Smooth muscle cell (in vitro differentiated cells): Measurements from ENCODE around the gene TRRAP. TPM values are rescaled to one million over a fixed set of nuclear protein-coding genes. Genes with fewer than 3 reads are reported as not detected.

Experiments used
- DNase-seq: peaks from one replicate; lab custom pipeline; 2025; ENCODE audit not compliant: unreplicated experiment; lab: John Stamatoyannopoulos, UW
- H2AFZ ChIP-seq: fragments of 200-600 bp; sonication (generic); 2 replicates; pipeline ENCODE4 v1.6.0; 2016; ENCODE audit warnings: antibody characterized with exemption, low read depth, mild to moderate bottlenecking
- H3F3A ChIP-seq: fragments of 200-600 bp; sonication (generic); 2 replicates; pipeline ENCODE4 v1.6.0; 2017; ENCODE audit warnings: antibody characterized with exemption, low read depth
- H3K27ac ChIP-seq: fragments of 200-600 bp; sonication (generic); 2 replicates; pipeline ENCODE4 v1.5.1; 2016; ENCODE audit warnings: low read depth, mild to moderate bottlenecking
- H3K27me3 ChIP-seq: fragments of 200-600 bp; sonication (generic); 2 replicates; pipeline ENCODE4 v1.6.1; 2016; ENCODE audit warnings: low read depth, mild to moderate bottlenecking
- H3K36me3 ChIP-seq: fragments of 200-600 bp; sonication (generic); 2 replicates; pipeline ENCODE4 v1.5.1; 2016; ENCODE audit warnings: low read depth
- H3K4me1 ChIP-seq: fragments of 200-600 bp; sonication (generic); 2 replicates; pipeline ENCODE4 v1.5.1; 2016; ENCODE audit warnings: low read depth
- H3K4me2 ChIP-seq: fragments of 200-600 bp; sonication (generic); 2 replicates; pipeline ENCODE4 v1.6.0; 2016; ENCODE audit warnings: mild to moderate bottlenecking
- H3K4me3 ChIP-seq: fragments of 200-600 bp; sonication (generic); 2 replicates; pipeline ENCODE4 v1.5.1; 2016; ENCODE audit warnings: mild to moderate bottlenecking
- H3K79me2 ChIP-seq: fragments of 200-600 bp; sonication (generic); 2 replicates; pipeline ENCODE4 v1.6.0; 2016; ENCODE audit warnings: low read depth, mild to moderate bottlenecking
- H3K9ac ChIP-seq: fragments of 200-600 bp; sonication (generic); 2 replicates; pipeline ENCODE4 v1.6.0; 2016; ENCODE audit warnings: low read depth
- H3K9me3 ChIP-seq: fragments of 200-600 bp; sonication (generic); replicated peaks from 2 replicates; pipeline ENCODE4 v1.5.1; 2016; ENCODE audit warnings: low read depth
- H4K20me1 ChIP-seq: fragments of 200-600 bp; sonication (generic); 2 replicates; pipeline ENCODE4 v1.6.0; 2016; ENCODE audit warnings: low read depth
- CTCF ChIP-seq: fragments of 200-600 bp; sonication (generic); IDR thresholded peaks from 2 replicates; pipeline ENCODE4 v1.5.1; 2017; ENCODE audit warnings: borderline replicate concordance, mild to moderate bottlenecking, antibody characterized with exemption; ENCODE audit not compliant: insufficient read depth, poor library complexity, severe bottlenecking
- WGBS: methylation state at CpG from one replicate; pipeline ENCODE4 v1.1.7; 2016; ENCODE audit warnings: low lambda C conversion rate; 5-methylcytosine and 5-hydroxymethylcytosine counted together
- polyA plus RNA-seq: library from polyadenylated mRNA; unstranded; fragments of >200 nt; fragmentation: Nextera tagmentation; extraction: Ambion mirVana; gene quantifications from 2 replicates; pipeline ENCODE4 v1.2.1, GENCODE V29; 2016
- total RNA-seq: library from RNA; depleted of rRNA; stranded (reverse); fragments of >200 nt; gene quantifications from 2 replicates; pipeline ENCODE4 v1.2.3, GENCODE V29; 2014

Gene TRRAP
- total and polyA plus RNA-seq, 2 experiments from 2014 or later, result 3.9 to 24.8 TPM

- H3K27me3 ChIP-seq, result no peaks in the 10 kb centered on the region
- H3K79me2 ChIP-seq, result no peaks in the 10 kb centered on the region
- no peak overlapping the region for H3K4me2 ChIP-seq
- peaks cover 10% of the 10 kb centered on the region for H3K36me3 ChIP-seq
- TF ChIP-seq CTCF, result no peak
- no peak for DNase-seq
- H3K4me3 ChIP-seq, result no peak overlapping the region
- no peak overlapping the region for H3K27ac ChIP-seq
- 98% methylated on average over 9 of the region's 16 CpGs for WGBS
- no peak overlapping the region for H3K9ac ChIP-seq
- H3F3A ChIP-seq, result no peaks in the 10 kb centered on the region
- no peaks in the 10 kb centered on the region for H3K4me1 ChIP-seq
- no peaks in the 10 kb centered on the region for H4K20me1 ChIP-seq
- no peak overlapping the region for H2AFZ ChIP-seq
- H3K9me3 ChIP-seq, result no peaks in the 10 kb centered on the region
Measured at GRCh38 chr7:98995523-98996149, 117.3 kb downstream of the TRRAP start.

GRCh38 chr7:98996150-98996552, 117.8 kb downstream of the TRRAP start:
- Histone ChIP-seq H3F3A (no peaks in the 10 kb centered on the region), H2AFZ (no peak overlapping the region), H4K20me1 (no peaks in the 10 kb centered on the region), H3K4me1 (no peaks in the 10 kb centered on the region), H3K9me3 (no peaks in the 10 kb centered on the region), H3K79me2 (no peaks in the 10 kb centered on the region), H3K27ac (no peak overlapping the region), H3K4me3 (no peak overlapping the region), H3K4me2 (no peak overlapping the region), H3K36me3 (peaks cover 10% of the 10 kb centered on the region), H3K27me3 (no peaks in the 10 kb centered on the region), H3K9ac (no peak overlapping the region)
- WGBS, result 98% methylated on average over 15 of the region's 15 CpGs
- no peak for DNase-seq
- no peak for TF ChIP-seq CTCF

- H3K79me2 ChIP-seq, result no peaks in the 10 kb centered on the region
- no peak overlapping the region for H3K4me2 ChIP-seq
- no peak overlapping the region for H3K9ac ChIP-seq
- H2AFZ ChIP-seq, result no peak overlapping the region
- no peaks in the 10 kb centered on the region for H3K4me1 ChIP-seq
- DNase-seq, result no peak
- H3K27me3 ChIP-seq, result no peaks in the 10 kb centered on the region
- H3K4me3 ChIP-seq, result no peak overlapping the region
- no peaks in the 10 kb centered on the region for H3F3A ChIP-seq
- H4K20me1 ChIP-seq, result no peaks in the 10 kb centered on the region
- H3K9me3 ChIP-seq, result no peaks in the 10 kb centered on the region
- 95% methylated on average over 3 of the region's 3 CpGs for WGBS
- no peak for TF ChIP-seq CTCF
- peaks cover 2% of the 10 kb centered on the region for H3K36me3 ChIP-seq
- no peak overlapping the region for H3K27ac ChIP-seq
Measured at GRCh38 chr7:98997846-98998245, 119.5 kb downstream of the TRRAP start.
